HCT116 (cell line): ENCODE measurements around the gene DCST2.

ENCODE experiments used
- POLR2A ChIP-seq: IDR thresholded peaks from 2 replicates; pipeline ENCODE4 v1.7.0; 2011; ENCODE audit warnings: borderline replicate concordance; ENCODE audit not compliant: insufficient read depth, insufficient read length; ENCODE audit errors: extremely low read depth
- RAD21 ChIP-seq: IDR thresholded peaks from 2 replicates; pipeline ENCODE4 v1.6.1; 2012; ENCODE audit warnings: low read depth, mild to moderate bottlenecking
- ZFX ChIP-seq: fragments of 450-650 bp; IDR thresholded peaks from 2 replicates; pipeline ENCODE4 v1.6.1; 2017
- ZNF274 ChIP-seq: fragments of 200-500 bp; sonication (Bioruptor generic); IDR thresholded peaks from 2 replicates; pipeline ENCODE4 v1.6.1; 2014; ENCODE audit warnings: mild to moderate bottlenecking, low read depth, low read length, inconsistent platforms
- TF ChIP-seq, protein P1 (sequence below), 3 experiments: fragments of 200-600 bp in 1 of 3; sonication (generic) in 1 of 3; IDR thresholded peaks in 2 of 3; conservative IDR thresholded peaks in 1 of 3; 2 replicates each; pipeline ENCODE4 v1.5.1; 2012 to 2017; ENCODE audit warnings: low read depth in 2 of 3, low read length in 2 of 3, antibody characterized with exemption in 1 of 3, borderline replicate concordance in 1 of 3, control low read depth in 1 of 3, mild to moderate bottlenecking in 1 of 3, mixed read lengths in 1 of 3, mixed run types in 1 of 3, moderate library complexity in 1 of 3; ENCODE audit not compliant: insufficient read depth in 1 of 3

GRCh38 chr1:155073377-155074242 lies 40.0 kb upstream of the DCST2 start:
- TF ChIP-seq POLR2A (no peak), ZNF274 (no peak), RAD21 (no peak), ZFX (no peak)
- TF ChIP-seq, protein P1, sequence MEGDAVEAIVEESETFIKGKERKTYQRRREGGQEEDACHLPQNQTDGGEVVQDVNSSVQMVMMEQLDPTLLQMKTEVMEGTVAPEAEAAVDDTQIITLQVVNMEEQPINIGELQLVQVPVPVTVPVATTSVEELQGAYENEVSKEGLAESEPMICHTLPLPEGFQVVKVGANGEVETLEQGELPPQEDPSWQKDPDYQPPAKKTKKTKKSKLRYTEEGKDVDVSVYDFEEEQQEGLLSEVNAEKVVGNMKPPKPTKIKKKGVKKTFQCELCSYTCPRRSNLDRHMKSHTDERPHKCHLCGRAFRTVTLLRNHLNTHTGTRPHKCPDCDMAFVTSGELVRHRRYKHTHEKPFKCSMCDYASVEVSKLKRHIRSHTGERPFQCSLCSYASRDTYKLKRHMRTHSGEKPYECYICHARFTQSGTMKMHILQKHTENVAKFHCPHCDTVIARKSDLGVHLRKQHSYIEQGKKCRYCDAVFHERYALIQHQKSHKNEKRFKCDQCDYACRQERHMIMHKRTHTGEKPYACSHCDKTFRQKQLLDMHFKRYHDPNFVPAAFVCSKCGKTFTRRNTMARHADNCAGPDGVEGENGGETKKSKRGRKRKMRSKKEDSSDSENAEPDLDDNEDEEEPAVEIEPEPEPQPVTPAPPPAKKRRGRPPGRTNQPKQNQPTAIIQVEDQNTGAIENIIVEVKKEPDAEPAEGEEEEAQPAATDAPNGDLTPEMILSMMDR (IDR thresholded peaks at IDR 0.05 in 2 of 3, conservative IDR thresholded peaks at IDR 0.05 in 1 of 3; ENCODE audit: borderline replicate concordance in 1 of 3, insufficient read depth in 1 of 3, low read depth in 2 of 3, low read length in 2 of 3): no peak
